ENCODE measurements around the gene NKAIN1.

GRCh38 chr1:31228986-31229385 is 10.7 kb downstream of the NKAIN1 start:
- TF ChIP-seq CTCF (IDR thresholded peaks at IDR 0.05; ENCODE audit: low read depth, low read length) (no peak), POLR2A (IDR thresholded peaks at IDR 0.05; ENCODE audit: extremely low read depth, insufficient read length) (no peak), MAX (IDR thresholded peaks at IDR 0.05; ENCODE audit: low read depth, low read length) (no peak), MYC (IDR thresholded peaks at IDR 0.05; ENCODE audit: low read depth, low read length) (no peak)
